Endometrium (tissue), 2 donors: Measurements from ENCODE around the gene CHRNA1.
A peak's percentile ranks its signal among the peaks of the same experiment; 100 is the strongest.

Source experiments
- FAIRE-seq: peaks from 2 replicates; lab custom pipeline; 2012; peaks lifted over from hg19 to GRCh38; lab: Jason Lieb, UNC
- donor health status: control.
- donor health status: control.

Gene CHRNA1

DNA sequence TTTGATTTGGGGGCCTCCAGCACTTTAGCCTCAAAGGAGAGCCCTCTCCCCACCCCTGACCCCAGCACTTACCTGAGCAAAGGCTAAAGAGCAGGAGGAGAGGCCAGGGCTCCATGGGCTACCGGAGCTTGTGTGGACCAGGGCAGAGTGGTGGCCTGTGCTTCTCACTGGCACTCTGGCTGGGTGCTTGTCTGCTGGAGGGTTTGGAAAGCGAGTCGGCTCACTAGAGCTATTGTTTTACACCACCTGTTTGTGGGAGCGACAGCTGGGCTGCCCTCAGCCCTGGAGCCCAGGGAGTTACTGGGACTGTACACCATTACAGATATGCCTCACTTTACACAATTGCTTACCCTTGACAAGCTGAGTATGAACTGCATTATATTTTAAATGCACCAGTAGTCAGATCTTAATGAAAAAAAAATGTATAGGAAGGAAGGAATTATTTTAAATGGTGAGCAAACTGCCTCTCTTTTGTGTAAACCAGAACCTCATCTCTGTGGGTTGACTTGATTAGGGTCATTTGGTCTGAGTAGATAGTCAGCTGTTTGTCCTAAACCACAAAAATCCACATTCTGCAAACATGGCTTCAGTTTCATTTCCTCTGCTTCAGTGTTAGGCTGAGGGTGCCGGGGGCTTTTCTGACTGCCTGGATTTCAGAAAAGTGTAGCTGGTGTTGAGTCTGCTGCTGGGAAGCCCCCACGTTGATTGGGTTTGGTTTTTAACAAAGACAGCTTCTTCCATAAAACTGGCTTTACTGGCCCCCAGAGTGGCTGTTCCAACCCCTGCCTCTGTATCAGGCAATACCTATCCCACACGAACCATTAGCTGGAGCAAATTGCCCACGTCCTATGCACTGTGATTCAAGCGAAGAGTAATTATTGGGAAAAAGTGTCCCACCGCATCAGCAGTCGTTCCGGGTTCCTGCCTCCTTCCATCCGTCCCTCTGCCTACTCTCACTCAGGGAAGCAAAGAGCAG lies at the start of gene CHRNA1:
CHRNA1 (minus strand) TSS at position 193 of the 976 bp plus-strand sequence; CDS start at position 115, 78 bp downstream.
- no peak for FAIRE-seq

DNA sequence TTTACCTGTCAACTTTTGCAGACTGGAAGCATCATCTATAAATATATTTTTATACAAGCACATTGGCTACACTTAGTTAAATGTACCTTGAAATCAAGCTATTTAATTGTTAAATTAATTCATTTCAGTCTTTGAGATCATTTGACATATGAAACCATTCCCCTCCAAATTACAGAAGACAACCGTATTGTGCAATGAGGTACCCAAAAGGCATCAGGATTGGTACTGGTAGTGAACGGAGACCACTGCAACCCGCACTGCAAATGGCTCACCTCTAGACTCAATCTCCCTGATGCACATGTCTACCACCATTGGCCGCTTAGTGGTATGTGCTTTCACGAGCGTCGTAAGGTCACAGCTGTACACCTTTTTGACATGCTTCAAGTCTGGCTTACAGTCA lies 47.8 kb upstream of the CHRNA1 start:
- FAIRE-seq: no peak

DNA sequence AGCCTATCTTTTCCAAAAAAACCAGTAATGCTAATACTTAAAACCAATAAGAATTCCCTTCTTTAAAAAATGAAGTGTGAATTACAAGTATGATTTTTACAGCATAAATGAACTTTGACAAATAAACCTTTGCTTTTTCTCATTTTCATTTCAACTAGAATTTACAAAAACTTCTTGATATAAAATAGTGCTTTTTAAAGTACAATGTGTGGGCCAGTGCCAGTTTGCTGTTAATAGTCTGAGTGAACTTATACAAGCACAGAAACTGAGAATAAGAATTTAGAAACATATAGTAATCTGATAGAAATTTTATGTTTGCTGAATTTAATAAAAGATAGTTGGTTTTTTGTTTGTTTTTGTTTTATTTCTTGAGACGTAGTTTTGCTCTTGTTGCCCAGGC lies 43.7 kb upstream of the CHRNA1 start:
- no peak for FAIRE-seq

DNA sequence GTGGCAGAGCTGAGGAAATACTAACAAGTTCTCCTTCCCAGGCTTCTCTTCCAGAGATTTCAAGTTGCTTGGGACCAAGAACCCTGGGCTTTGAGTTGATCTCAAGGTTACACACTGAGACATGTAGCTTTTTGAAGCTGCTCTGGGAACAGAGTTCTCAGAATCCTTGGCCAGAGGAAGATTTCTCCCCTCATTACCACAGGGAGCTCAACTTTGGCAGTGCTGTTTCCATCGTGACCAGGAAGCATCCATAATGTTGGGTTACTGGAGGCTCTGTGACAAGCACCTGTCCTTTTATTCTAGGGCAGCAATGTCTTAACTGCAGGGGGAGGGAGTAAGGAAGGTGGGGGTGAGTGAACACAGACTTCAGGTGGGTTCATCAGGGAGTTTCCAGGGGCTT lies 41.5 kb upstream of the CHRNA1 start:
- no peak for FAIRE-seq

DNA sequence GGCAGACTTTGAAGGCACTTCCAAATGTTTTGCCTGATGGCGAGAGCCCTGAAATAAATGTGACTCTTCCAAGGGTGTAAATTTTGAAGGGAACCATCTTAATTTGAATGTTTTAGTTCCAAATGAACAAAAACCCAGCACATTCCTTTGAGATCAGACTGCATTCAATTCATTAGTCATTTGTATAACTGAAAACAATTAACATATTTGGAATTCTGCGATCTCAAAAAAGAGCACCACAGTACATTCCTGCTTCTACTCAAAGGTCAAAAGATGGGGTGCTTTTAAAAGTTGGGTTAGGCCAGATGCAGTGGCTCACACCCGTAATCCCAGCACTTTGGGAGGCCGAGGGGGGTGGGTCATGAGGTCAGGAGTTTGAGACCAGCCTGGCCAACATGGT lies 38.2 kb upstream of the CHRNA1 start:
- FAIRE-seq: no peak

DNA sequence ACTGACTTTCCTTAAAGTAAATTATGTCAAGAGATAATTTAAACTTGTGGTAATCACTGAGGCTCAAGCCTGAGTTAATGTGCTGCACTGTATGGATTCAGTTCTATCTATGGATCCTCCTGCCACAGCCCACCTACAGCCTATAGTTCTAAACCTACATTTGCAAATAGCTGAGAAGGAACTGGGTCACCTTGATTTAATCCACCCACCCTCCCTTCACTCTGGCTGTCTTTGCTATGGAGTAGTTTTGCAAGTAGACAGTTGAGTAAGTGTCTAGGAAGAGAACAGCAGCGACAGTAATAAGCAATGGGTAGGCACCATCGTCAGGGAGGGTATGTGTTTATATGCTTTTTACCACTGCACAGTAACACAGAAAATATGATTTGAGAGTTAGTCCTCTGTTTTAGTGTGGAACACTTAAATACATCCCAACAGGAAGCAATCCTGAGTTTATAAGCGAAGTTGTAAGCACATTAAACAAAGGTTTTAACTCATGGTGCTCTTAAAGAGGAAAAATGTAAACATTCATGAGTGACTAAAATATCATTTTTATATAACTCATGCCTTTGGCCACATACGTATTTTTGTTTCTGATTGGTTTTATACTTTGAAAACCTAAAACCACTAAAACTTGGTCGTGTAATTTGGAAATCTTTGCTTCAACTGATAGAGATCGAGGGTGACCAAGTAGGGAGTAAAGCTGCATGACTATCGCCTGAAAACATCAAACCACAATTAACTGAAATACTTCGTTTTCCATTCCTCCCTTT lies 36.3 kb upstream of the CHRNA1 start:
- no peak for FAIRE-seq

DNA sequence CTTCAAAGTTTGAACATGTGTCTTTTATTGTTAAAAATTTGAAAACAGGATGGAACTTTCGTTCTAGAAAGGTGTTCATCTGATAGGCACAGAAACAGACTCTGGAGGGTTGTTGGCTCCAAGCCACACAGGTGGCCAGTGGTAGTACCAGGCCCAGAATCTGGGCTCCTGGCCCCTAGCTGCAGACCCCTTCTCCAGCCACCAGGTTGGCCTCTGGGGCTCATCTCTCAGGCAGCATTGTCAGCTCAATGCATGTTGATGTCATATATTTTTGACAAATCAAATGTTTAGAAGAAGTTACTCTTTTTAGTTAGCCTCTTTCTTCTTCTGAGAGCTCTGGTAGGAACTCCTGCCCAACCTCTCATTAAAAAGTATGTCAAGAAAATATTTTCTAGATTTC lies 34.5 kb upstream of the CHRNA1 start:
- no peak for FAIRE-seq

DNA sequence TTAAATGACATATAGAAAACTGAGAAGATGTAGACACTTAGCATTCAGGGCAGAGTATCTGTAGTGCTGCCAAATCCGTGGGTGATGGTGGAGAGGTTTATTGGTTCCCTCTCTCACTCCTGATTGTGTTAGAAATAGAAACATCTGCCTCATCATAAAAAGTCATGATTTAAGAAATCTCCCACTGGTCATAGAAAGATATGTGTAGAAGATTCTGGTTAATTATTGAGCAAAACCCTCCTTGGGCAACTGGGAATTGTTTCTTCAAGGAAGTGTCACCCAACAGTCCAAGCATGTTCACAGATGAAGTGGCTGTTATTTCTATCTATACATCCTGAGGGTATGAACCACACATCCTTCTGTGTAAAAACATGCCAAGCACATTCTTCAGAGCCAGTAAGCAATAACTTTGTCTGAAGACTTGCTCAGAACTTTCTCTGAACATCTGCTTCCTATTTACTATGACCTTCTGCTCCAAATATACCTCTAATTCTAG lies 33.6 kb upstream of the CHRNA1 start:
- FAIRE-seq: peak; percentile 66

DNA sequence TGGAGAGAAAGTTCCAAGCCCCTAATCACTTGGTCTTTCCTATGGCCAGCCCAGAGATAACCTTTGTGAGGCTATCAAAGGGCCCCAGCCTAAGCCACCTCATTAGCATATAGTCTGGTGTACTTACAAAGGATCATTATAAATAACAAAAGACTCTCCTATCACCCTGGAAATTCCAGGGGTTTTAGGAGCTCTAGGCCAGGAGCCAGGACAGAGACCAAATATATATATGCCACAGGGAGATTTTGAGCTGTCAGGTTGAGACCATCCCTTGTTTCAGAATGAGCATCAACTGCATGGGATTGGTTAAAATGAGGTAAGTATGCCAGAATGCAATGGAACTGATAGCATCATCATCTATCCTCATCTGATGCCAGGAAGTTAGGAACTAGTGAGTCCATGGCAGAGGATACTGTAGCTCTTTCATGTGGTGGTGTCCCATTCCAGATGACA lies 32.1 kb upstream of the CHRNA1 start:
- no peak for FAIRE-seq

DNA sequence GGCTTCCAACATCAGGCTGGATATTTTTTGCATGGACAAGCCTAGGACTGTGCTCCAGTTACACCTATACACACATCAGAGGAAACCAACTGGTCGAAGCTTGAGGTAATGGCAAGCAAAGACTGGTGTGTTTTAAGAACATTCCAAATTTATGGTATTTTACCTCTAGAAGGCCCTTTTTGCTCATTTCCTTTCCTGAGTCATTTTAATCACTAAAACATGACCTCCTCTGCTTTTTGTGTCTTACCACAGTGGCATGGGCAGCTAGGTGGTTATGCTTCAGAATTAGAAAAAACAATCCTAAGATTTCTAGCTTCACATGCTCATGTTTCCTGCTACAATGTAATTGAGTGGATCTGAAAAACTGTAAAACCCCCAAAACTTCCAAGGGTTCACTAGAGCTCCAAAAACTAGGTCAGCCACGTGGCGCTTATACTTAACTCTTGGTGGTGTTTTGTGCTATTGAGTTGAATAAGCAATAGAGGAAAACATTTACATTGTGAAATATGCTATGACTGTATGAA lies 30.6 kb upstream of the CHRNA1 start:
- FAIRE-seq: no peak

DNA sequence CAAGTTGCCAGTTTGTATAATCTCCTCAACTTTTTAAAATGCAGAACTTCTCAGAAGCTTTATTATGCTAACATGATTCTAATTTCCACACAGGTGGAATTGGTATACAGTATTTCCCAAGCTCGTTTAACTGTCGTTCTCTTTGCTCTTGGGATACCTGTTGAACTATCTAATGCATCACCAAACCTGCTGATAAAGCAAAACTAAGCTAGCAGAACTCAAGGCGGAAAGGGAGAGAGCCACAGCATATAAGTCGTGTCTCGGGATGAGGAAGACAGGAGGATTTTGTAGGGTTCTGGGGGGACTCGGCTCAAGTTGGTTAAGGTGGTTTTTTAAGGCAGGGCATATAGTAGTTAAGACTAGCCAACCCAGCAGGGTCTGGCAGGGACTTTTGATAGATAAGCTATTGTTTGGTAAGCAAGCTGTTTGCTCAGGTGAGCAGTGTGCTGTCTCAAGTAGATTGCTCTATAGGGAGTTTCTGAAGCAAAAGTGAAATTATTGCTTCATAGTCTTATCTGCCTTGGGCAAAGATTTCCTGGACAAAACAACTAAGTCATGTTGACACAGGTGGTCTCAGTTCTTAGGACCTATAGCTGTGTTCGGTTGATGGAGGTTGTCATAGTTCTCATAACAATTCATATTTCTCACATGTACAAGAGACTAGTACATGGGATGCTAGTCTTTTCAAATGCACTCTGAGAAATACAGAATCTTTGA lies 28.2 kb upstream of the CHRNA1 start:
- FAIRE-seq: no peak

DNA sequence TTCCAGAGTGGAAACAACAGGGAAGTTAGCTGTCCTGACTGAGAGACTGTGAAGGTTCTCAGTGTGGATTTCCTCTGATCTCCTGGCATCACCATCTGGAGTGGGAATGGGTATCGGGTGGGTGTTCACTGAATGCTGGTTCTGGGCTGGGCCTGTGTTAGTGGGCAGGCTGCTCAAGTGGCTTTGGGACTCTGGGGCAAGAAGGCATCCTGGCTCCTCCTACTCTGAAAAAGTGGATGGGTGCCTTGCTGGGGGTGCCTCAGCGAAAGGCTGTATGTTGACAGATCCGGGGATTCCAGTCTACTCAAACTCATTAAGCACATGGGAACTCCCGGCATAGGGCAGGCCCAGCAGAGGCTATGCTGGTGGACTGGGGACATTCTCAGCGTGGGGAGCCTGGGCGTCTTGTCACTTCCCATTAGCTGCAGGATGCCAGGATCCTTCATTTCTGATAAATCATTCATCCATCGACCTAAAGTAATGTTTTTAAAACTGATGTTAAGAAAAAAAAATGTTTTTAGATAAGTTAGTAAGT lies 27.5 kb upstream of the CHRNA1 start:
- no peak for FAIRE-seq

DNA sequence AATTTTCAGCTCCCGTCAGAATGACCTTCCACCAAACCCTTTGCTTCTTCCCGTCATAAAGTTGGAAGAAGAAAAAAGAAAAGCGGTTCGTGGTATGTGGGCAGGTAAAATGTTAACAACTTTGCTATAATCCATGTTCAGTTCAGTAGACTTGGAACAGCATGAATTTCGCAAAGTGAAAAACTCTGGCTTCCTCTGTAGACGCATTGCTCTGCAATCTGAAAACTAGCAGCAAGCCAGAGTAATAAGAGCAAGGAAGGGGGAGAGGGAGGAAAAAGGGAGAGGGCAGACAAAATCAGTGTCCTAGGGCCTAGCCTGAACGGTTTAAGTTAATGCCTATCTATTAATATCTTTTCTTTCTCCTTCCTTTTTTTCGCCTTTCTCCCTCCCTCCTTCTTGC lies 26.7 kb upstream of the CHRNA1 start:
- FAIRE-seq: no peak

DNA sequence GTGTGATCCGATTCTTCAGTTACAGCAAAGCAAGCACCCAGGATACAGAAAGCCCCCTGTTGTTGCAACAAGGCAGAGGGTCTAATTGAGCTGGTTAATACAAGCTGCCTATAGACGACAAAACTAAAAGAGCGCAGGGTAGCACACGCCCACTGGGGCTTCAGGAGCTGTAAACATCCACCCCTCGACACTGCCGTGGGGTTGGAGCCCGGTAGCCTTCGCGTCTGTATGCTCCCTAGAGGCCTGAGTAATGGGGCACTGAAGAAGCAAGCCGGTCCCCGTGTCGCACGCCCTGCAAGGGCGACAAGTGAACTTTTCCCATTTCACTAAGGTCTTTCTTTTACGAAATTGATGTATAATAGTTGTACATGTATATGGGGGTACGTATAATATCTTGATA lies 24.7 kb upstream of the CHRNA1 start:
- FAIRE-seq: no peak

DNA sequence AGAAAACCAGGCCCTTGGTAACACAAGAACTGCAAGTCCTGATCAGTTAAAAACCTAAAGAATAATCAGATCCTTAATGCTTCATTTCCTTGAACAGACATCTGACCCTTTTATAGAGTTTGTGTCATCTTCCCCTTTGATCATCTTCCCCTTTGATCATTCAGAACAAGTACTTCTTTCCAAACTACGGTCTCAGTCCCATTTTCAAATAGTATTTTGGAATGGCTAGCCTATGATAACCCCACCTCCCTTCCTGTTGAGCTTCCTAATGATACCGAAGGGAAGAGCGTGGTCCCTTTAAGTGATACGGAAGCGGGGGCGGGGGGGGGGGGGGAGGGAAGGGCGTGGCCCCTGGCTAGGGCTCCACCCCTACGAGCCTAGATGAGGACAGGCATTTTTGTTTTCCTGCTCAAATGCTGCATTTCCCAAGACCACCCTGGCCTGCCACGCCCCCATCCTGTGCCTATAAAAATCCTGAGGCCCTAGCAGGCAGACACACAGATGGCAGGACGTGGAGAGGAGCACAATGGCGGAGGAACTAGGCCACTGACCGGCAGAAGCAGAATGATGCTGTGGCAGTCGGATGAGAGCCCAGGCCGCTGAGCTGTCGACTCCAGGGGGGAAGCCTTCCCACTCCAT lies 24.1 kb upstream of the CHRNA1 start:
- FAIRE-seq: no peak

DNA sequence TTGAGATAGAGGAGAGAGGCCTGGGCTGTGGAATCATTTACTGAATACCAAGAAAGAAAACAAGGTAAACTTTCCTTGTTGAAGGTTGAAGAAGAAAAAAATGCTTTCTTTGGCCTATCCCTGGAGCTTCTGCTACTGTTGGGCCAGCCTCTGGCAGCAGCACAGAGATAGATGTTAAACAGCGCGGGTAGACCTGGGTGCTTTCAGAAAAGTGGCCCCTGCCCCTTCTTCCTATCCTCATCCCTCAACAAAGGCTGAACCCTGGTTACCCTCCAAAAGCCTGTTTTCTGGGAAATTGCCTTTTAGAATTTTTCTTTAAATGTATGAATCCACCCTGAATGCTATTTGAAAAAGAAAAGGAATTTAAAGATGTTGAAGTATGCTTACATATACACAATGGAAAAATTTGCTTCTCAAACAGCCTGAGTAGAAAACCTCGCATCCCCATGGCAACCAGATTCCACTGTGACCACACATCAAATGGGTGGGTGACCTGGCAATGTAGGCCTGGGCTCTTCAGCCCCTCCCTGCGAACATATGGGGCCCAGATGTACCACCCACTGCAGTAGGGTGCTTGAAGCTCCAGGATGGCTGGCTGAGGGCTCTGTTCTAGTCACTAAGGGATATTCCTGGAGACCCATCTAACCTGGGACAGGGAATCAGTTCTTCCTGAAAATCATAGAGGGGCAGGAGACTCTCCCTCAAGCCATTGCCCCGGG lies 23.4 kb upstream of the CHRNA1 start:
- FAIRE-seq: peak; percentile 64

DNA sequence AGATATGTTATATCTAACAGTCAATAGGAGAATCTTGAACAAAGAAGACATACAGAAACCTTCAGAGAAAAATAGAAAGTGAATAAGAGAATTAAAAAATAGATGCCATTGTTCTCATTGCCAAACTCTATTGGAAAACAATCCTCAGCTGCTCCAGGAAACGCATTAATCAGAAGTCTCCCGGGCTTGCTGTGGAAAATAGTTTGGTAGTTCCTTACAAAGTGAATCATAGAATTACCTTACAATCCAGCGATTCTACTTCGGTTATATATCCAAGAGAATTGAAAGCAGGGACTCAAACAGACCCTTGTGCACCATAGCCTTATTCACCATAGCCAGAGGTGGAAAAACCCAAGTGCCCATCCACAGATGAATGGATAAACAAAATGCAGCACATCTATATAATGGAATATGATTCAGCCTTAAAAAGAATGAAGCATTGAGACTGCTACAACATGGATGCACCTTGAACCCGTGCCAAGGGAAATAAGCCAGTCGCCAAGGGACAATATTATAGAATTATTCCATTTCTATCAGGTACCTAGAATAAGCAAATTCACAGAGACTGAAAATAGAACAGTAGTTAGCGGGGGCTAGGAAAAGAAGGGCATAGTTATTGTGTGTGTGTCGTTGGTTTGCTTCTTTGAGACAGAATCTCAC lies 21.9 kb upstream of the CHRNA1 start:
- no peak for FAIRE-seq

DNA sequence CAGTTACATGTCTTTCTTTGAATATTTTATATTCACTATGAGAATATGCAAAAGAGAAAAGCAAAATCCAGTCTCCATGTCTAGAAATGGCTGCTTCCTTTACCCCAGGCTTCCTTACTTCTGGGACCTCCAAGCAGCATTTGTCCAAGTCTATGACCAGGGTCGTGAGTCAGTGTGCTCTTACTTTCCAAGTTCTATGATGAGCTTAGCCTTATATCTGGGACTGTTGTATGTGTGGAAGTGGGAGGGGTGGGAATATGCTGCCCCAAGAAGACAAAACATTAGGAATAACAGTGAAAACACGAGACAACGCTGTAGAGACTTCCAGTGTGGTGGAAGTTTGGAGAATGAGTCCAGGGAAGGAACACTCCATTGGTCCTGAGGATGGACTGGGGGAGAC lies 21.2 kb upstream of the CHRNA1 start:
- FAIRE-seq: no peak

DNA sequence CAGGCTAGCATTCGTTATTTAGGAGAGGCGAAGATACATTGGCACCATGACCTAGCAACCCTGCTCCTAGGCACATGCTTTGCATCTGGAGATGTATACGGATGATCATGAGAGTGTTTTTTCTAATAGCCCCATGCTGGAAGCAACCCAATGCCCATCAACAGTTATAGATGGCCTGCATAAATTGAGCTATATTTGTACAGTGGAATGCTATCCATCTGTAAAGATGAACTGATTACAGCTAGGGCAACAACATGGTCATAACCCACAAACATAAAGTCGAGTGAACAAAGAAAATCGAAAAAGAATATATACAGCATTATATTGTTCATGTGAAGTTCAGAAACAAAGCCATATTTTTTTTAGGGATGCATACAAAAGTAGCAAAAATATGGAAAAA lies 20.6 kb upstream of the CHRNA1 start:
- FAIRE-seq: no peak

DNA sequence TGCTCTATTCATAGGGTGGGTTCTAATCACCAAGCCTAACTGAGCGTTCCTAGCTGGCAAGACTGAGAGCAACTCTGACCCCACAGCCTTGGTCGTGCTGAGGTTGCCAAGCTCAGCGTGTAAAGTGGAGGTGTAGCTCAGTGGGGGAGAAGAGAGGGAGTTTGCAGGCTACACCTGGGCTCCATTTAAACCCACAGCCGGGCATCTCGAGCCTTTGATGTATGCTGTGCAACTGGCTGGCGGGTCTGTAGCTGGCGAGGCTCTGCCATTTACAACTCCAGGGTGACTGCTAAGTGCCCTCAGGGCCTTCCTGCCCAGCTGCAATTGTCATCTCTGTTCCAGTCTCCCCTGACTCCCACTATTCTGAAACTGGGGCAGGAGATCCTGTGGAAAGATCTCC lies 20.0 kb upstream of the CHRNA1 start:
- FAIRE-seq: no peak
